ENCODE data around the gene ZDHHC1.

The ZDHHC1 gene

GRCh38 chr16:67428146-67428731 is 12.0 kb upstream of the ZDHHC1 start:
- no peak for DNase-seq (ENCODE audit: low spot score)
- no peak overlapping the region for H3K27ac ChIP-seq
- TF ChIP-seq CTCF (IDR thresholded peaks at IDR 0.05), result peak; percentile 63
- no peak overlapping the region for H3K4me3 ChIP-seq

DNA sequence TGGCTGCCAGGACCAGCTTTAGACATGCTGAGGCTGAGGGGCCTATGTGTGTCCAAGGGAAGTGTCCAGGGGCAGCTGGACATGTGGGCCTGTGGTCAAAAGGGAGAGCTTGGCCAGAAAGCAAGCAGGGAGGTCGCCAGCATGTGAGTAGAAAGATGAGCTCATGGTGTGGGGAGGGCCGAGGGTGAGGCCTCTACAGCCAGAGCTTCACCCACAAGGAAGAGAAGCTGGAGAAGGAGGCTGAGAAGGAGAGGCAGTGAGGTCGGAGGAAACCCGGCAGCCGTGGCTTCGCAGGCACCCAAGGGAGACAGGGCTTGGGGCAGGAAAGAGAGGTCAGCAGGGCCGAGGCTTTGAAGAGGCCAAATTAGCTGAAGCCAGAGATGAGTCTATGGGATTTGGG is 10.7 kb upstream of the ZDHHC1 start:
- Histone ChIP-seq H3K27ac (no peak overlapping the region), H3K4me3 (no peak overlapping the region)
- TF ChIP-seq CTCF (IDR thresholded peaks at IDR 0.05), result no peak
- no peak for DNase-seq (ENCODE audit: low spot score)

- no peak for DNase-seq (ENCODE audit: low spot score)
- TF ChIP-seq CTCF (IDR thresholded peaks at IDR 0.05), result no peak
- Histone ChIP-seq H3K4me3 (no peak overlapping the region), H3K27ac (no peak overlapping the region)
Measured at GRCh38 chr16:67426022-67426421, 9.7 kb upstream of the ZDHHC1 start.

GRCh38 chr16:67425580-67425979 is 9.3 kb upstream of the ZDHHC1 start:
- no peak overlapping the region for H3K27ac ChIP-seq
- TF ChIP-seq CTCF (IDR thresholded peaks at IDR 0.05), result no peak
- DNase-seq (ENCODE audit: low spot score), result no peak
- H3K4me3 ChIP-seq, result no peak overlapping the region

GRCh38 chr16:67425061-67425460 is 8.8 kb upstream of the ZDHHC1 start:
- DNase-seq (ENCODE audit: low spot score), result no peak
- Histone ChIP-seq H3K4me3 (no peak overlapping the region), H3K27ac (no peak overlapping the region)
- TF ChIP-seq CTCF (IDR thresholded peaks at IDR 0.05), result no peak

GRCh38 chr16:67424261-67424615 is 8.0 kb upstream of the ZDHHC1 start:
- no peak for TF ChIP-seq CTCF (IDR thresholded peaks at IDR 0.05)
- DNase-seq (ENCODE audit: low spot score), result no peak
- Histone ChIP-seq H3K4me3 (no peak overlapping the region), H3K27ac (no peak overlapping the region)

GRCh38 chr16:67423611-67424260 is 7.5 kb upstream of the ZDHHC1 start:
- Histone ChIP-seq H3K27ac (no peak overlapping the region), H3K4me3 (no peak overlapping the region)
- no peak for TF ChIP-seq CTCF (IDR thresholded peaks at IDR 0.05)
- DNase-seq (ENCODE audit: low spot score), result no peak
